HG03520 (cell line): ENCODE results near the gene SF3A1.

Source experiments
- ATAC-seq: cut with Tn5 transposase; IDR thresholded peaks from one replicate; pipeline ENCODE4 v1.9.1; 2021; ENCODE audit warnings: mild to moderate bottlenecking, moderate library complexity; ENCODE audit not compliant: unreplicated experiment

Gene SF3A1

DNA sequence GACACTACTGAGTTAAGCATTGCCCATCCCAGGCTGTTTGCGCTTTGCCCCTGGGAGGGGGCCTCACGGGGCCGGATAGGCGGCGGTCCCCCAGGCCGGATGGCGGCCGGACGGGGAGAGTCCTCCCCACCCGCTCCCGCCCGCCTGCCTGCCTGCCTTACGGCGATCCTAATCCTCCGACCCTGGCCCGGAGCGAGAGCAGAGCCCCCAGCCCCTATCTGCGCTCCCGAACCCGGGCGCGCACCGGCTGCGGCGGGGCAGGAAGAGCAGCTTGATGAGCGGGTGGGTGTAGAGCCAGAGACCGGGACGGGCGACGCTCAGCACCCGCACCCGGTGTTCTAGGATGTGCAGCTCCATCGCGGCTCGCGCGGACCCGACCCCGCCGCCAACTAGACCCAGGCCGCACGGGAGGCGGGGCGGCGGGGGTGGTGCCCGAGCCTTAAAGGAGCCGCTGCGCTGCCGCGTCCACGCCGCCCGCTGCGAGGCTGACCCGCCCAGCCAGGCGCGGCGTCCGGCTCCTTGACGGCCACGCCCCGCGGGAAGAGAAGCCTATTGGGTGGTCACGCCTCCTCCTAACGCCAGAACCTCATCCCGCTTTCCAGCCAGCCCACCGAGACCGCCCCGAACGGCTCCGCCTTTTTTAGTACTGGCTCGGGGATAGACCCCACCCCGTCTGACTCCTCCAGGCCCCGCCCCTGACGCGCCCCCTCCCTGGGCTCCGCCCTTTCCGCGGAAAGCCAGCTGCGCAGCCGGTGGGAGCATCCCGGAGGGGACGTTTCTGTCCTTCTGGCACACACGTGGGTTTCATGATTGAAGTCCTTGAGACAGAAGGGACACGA lies 67.3 kb downstream of the SF3A1 start, which contains the start of gene CASTOR1:
Gene CASTOR1 (minus strand): TSS at position 365 of the 839 bp plus-strand sequence. CDS start 8 bp downstream, at position 357.
- peak; percentile 48 for ATAC-seq

DNA sequence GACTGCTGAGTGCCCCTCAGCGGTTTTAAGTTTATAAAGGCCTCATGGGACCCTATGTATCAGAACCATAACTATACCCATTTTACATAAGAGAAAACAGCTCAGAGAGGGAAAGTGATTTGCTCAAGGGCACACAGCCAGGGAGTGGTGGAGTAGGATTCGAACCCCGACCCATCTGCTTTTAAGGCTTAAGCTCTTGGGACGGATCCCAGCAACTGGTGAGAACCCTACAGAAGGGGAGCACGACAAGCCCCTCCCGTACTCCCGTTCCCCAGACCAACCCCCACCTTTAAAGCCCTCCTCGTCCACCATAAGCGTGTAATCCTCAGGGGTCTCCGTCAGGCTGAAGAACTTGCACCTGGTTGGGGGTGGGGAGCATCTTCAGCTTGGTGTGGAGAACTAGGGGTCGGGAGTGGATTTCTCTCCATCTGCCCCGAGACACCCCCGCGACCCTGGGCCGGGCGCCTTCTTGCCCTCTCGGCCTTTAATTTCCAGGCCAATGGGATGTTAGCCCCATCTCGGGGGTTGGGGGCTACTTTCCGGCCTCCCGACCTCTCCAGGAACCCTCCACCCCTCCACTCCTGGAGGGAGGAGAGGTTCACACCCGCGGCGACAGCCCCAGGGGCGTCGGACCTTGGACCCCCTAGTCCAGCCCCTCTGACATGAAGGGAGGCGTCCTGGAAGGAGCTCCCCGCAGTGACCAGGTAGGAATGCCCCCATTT lies 68.1 kb downstream of the SF3A1 start:
- ATAC-seq: no peak

GRCh38 chr22:30287648-30288418 lies 68.9 kb downstream of the SF3A1 start:
- no peak for ATAC-seq

- ATAC-seq: no peak
These were observed 69.7 kb downstream of the SF3A1 start for GRCh38 chr22:30286813-30287647.

DNA sequence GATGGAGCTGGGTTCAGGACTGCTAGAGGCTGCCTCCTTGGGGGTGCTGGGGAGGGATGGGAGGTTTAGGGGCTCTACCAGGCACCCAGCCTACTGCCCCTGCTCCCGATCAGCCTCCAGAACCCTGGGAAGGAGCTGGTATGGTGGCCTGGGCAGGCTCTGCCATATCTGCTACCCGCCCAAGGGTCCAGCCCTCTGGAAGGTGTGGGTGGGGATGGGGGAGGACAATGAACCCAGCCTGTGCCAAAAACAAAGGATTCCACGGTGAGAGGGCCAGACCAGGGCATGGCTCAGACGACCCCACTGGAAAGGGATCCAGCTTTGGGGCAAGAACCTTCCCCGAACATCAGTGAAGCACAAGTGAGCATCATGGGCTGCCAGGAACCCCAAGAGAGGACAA lies 70.4 kb downstream of the SF3A1 start:
- ATAC-seq: no peak

GRCh38 chr22:30285846-30286200 lies 70.9 kb downstream of the SF3A1 start:
- no peak for ATAC-seq

DNA sequence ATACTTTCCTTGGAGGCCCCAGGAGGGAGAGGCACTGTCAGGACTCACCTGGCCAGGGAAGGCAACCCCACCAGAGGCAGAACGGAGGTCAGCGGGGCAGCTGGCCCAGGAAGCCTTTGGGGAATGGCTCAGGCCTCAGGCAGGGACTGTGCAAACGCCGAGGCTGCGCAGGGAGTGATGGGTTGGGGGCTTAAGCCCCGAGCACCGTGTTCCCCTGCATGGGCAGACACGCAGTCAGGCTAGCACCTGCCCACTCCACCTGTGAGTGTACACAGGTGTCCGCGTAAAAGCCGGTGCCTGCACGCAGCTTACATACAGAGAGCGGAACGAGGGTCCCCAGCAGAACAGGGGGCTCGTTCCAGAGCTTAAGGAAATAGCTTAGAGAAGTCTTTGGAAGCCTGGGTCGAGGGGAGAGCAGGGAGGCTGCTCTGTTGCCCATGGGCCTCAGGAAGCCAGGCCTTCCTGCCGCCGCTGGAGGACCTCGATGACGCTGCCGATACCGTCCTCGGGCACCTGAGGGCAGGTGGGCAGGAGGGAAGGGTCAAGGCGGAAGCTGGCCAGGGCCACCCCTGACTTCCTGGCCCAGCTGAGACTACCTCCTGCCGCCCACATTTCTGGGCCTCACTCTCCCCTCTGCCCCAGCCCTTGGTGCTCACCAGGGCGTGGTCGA lies 71.4 kb downstream of the SF3A1 start:
- no peak for ATAC-seq

DNA sequence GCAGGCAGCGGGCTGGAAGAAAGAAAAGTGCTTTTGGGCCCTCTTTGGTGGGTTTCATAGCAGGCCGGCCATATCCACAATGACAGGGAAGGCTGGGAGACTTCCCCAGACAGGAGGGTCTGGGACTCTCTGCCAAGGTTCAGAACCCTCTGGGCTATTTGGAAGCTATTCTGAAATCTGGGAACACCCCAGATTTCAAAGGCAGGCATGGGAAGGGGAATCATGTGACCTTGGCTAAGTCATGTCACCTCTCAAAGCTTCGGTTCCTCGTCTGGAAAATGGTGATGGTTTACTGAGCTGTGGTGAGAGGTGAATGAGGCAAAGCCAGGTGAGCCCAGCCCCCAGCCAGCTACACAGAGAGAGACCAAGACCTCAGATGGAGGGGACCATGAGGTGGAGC lies 72.0 kb downstream of the SF3A1 start:
- ATAC-seq: no peak

GRCh38 chr22:30284172-30284571 lies 72.5 kb downstream of the SF3A1 start:
- no peak for ATAC-seq

GRCh38 chr22:30283342-30283741 lies 73.4 kb downstream of the SF3A1 start:
- ATAC-seq: no peak

DNA sequence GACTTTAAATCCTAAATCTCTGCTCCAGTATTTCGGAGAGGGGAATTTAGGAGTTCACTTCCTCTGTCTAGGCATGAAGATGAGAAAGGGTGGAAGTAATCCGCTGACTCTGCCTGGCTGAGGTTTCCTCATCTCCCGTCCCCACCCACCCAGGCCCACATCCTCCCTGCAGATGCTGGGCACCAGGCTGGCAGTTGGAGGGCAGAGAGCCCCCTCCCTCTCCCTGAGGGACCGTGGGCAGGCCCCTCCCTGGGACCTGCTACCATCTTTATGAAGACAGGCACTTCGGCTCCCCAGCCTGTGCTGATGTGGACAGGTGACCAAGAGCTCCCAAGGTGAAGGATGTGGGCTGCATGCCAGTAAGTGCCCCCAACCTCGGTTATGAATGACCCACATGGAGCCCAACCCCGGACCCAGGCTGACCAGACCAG lies 74.1 kb downstream of the SF3A1 start:
- no peak for ATAC-seq
